Neural cell (in vitro differentiated cells): Measurements from ENCODE around the gene LRRC71. TPM values are rescaled to one million over a fixed set of nuclear protein-coding genes. Genes with fewer than 3 reads are reported as not detected.

Experiments used
- H2AFZ ChIP-seq: fragments of 200-600, 300-800 bp; sonication (generic), shearing (Covaris generic); 2 replicates; pipeline ENCODE4 v1.6.0; 2014; ENCODE audit warnings: low read depth, mild to moderate bottlenecking, antibody characterized with exemption, low read length, moderate library complexity
- H3F3A ChIP-seq: fragments of 200-600 bp; shearing (Covaris generic); 2 replicates; pipeline ENCODE4 v1.6.1; 2016; ENCODE audit warnings: mild to moderate bottlenecking, moderate library complexity, mixed read lengths, antibody characterized with exemption, low read length; ENCODE audit not compliant: insufficient read depth, poor library complexity, severe bottlenecking
- H3K27ac ChIP-seq: fragments of 200-600, 300-800 bp; sonication (generic), shearing (Covaris generic); 2 replicates; pipeline ENCODE4 v1.5.1; 2014; ENCODE audit warnings: mild to moderate bottlenecking, low read length, moderate library complexity
- H3K27me3 ChIP-seq: fragments of 300-800, 200-600 bp; sonication (generic), shearing (Covaris generic); 2 replicates; pipeline ENCODE4 v1.6.0; 2014; ENCODE audit warnings: mild to moderate bottlenecking, low read depth, low read length, moderate library complexity; ENCODE audit not compliant: insufficient read depth
- H3K36me3 ChIP-seq: fragments of 300-800, 200-600 bp; sonication (generic), shearing (Covaris generic); 2 replicates; pipeline ENCODE4 v1.5.1; 2014; ENCODE audit warnings: mild to moderate bottlenecking, antibody characterized with exemption, low read length, moderate library complexity; ENCODE audit not compliant: insufficient read depth
- H3K4me2 ChIP-seq: fragments of 300-800, 200-600 bp; sonication (generic), shearing (Covaris generic); 2 replicates; pipeline ENCODE4 v1.6.0; 2014; ENCODE audit warnings: mild to moderate bottlenecking, low read length
- H3K4me3 ChIP-seq: fragments of 300-800, 200-600 bp; sonication (generic), shearing (Covaris generic); 2 replicates; pipeline ENCODE4 v1.5.1; 2014; ENCODE audit warnings: mild to moderate bottlenecking, low read length, moderate library complexity
- H3K79me2 ChIP-seq: fragments of 200-600 bp; shearing (Covaris generic); replicated peaks from 2 replicates; pipeline ENCODE4 v1.6.0; 2014; ENCODE audit warnings: mild to moderate bottlenecking, low read length, moderate library complexity; ENCODE audit not compliant: insufficient read depth
- H3K9ac ChIP-seq: fragments of 300-800, 200-600 bp; sonication (generic), shearing (Covaris generic); 2 replicates; pipeline ENCODE4 v1.6.1; 2016; ENCODE audit warnings: mild to moderate bottlenecking, low read length, mixed read lengths
- H3K9me2 ChIP-seq: fragments of 200-600 bp; shearing (Covaris generic); 2 replicates; pipeline ENCODE4 v1.6.1; 2016; ENCODE audit warnings: mild to moderate bottlenecking, low read length, mixed read lengths; ENCODE audit not compliant: insufficient read depth
- H3K9me3 ChIP-seq: fragments of 200-600, 300-800 bp; sonication (generic), shearing (Covaris generic); 2 replicates; pipeline ENCODE4 v1.6.1; 2016; ENCODE audit warnings: mild to moderate bottlenecking, mixed run types, low read length, moderate library complexity, mixed read lengths
- H4K20me1 ChIP-seq: fragments of 200-600 bp; shearing (Covaris generic); 2 replicates; pipeline ENCODE4 v1.6.1; 2016; ENCODE audit warnings: mild to moderate bottlenecking, mixed run types; ENCODE audit not compliant: insufficient read depth
- CTCF ChIP-seq: fragments of 450-650 bp; IDR thresholded peaks from 2 replicates; pipeline ENCODE4 v1.5.1; 2014; ENCODE audit warnings: antibody characterized with exemption, mild to moderate bottlenecking, moderate library complexity; ENCODE audit not compliant: poor library complexity, severe bottlenecking
- EP300 ChIP-seq: fragments of 450-650 bp; conservative IDR thresholded peaks from 2 replicates; pipeline ENCODE4 v1.6.1; 2014; ENCODE audit warnings: antibody characterized with exemption, mild to moderate bottlenecking, moderate library complexity; ENCODE audit not compliant: poor library complexity, severe bottlenecking
- EZH2 ChIP-seq: fragments of 200-600, 300-800 bp; shearing (Covaris generic), sonication (generic); IDR thresholded peaks from 2 replicates; pipeline ENCODE4 v1.6.1; 2014; ENCODE audit warnings: antibody characterized with exemption, low read length, borderline replicate concordance, mild to moderate bottlenecking; ENCODE audit not compliant: insufficient read depth, poor library complexity, severe bottlenecking
- MXI1 ChIP-seq: fragments of 450-650 bp; conservative IDR thresholded peaks from 2 replicates; pipeline ENCODE4 v1.6.1; 2014; ENCODE audit warnings: antibody characterized with exemption, mild to moderate bottlenecking; ENCODE audit not compliant: poor library complexity, severe bottlenecking
- POLR2AphosphoS5 ChIP-seq: IDR thresholded peaks from 2 replicates; pipeline ENCODE4 v1.6.1; 2012
- RAD21 ChIP-seq: fragments of 450-650 bp; conservative IDR thresholded peaks from 2 replicates; pipeline ENCODE4 v1.6.1; 2014; ENCODE audit warnings: antibody characterized with exemption, mild to moderate bottlenecking, moderate library complexity
- REST ChIP-seq: IDR thresholded peaks from 2 replicates; pipeline ENCODE4 v1.6.1; 2012; ENCODE audit warnings: borderline replicate concordance
- SMC3 ChIP-seq: fragments of 450-650 bp; conservative IDR thresholded peaks from 2 replicates; pipeline ENCODE4 v1.6.1; 2014; ENCODE audit warnings: antibody characterized with exemption, mild to moderate bottlenecking, moderate library complexity; ENCODE audit not compliant: poor library complexity
- TAF1 ChIP-seq: IDR thresholded peaks from 2 replicates; pipeline ENCODE4 v1.6.1; 2012; ENCODE audit warnings: low read depth
- polyA plus RNA-seq: library from polyadenylated mRNA; depleted of rRNA; stranded (reverse); fragments of >200 nt; gene quantifications from 2 replicates; pipeline ENCODE4 v1.2.3, GENCODE V29; 2014

Gene LRRC71
- polyA plus RNA-seq, 1 donor from 2014 or later, result not detected

- no peak overlapping the region for H3K27ac ChIP-seq
- peaks cover 23% of the 10 kb centered on the region for H3K36me3 ChIP-seq
- no peak overlapping the region for H3K4me3 ChIP-seq
- H4K20me1 ChIP-seq, result no peaks in the 10 kb centered on the region
- no peaks in the 10 kb centered on the region for H3F3A ChIP-seq
- no peak overlapping the region for H3K4me2 ChIP-seq
- H3K9me3 ChIP-seq, result no peaks in the 10 kb centered on the region
- TF ChIP-seq EZH2, result no peak
- TF ChIP-seq CTCF, result no peak
- no peak for TF ChIP-seq TAF1
- TF ChIP-seq MXI1, result no peak
- TF ChIP-seq POLR2AphosphoS5, result no peak
- TF ChIP-seq RAD21, result no peak
- no peak for TF ChIP-seq REST
- TF ChIP-seq SMC3, result no peak
- TF ChIP-seq EP300, result no peak
- no peak overlapping the region for H2AFZ ChIP-seq
- no peaks in the 10 kb centered on the region for H3K27me3 ChIP-seq
- H3K9me2 ChIP-seq, result no peaks in the 10 kb centered on the region
- no peak overlapping the region for H3K9ac ChIP-seq
- H3K79me2 ChIP-seq, result no peaks in the 10 kb centered on the region
Measured at GRCh38 chr1:156947127-156947526, 26.7 kb downstream of the LRRC71 start.

- H3K27me3 ChIP-seq, result no peaks in the 10 kb centered on the region
- H3K36me3 ChIP-seq, result peaks cover 23% of the 10 kb centered on the region
- no peak overlapping the region for H3K4me3 ChIP-seq
- no peaks in the 10 kb centered on the region for H3K79me2 ChIP-seq
- no peak overlapping the region for H2AFZ ChIP-seq
- H3K9me2 ChIP-seq, result no peaks in the 10 kb centered on the region
- H4K20me1 ChIP-seq, result no peaks in the 10 kb centered on the region
- H3F3A ChIP-seq, result no peaks in the 10 kb centered on the region
- no peaks in the 10 kb centered on the region for H3K9me3 ChIP-seq
- TF ChIP-seq POLR2AphosphoS5, result no peak
- TF ChIP-seq EZH2, result no peak
- TF ChIP-seq REST, result no peak
- TF ChIP-seq MXI1, result no peak
- no peak for TF ChIP-seq RAD21
- no peak for TF ChIP-seq EP300
- TF ChIP-seq CTCF, result no peak
- TF ChIP-seq SMC3, result no peak
- no peak for TF ChIP-seq TAF1
- H3K4me2 ChIP-seq, result no peak overlapping the region
- no peak overlapping the region for H3K9ac ChIP-seq
- no peak overlapping the region for H3K27ac ChIP-seq
Measured at GRCh38 chr1:156947818-156948525, 27.5 kb downstream of the LRRC71 start.
